Naive thymus-derived CD8-positive, alpha-beta T cell (primary cell): ENCODE data around the gene LCNL1. TPM values are rescaled to one million over a fixed set of nuclear protein-coding genes. Genes with fewer than 3 reads are reported as not detected.
A peak's percentile ranks its signal among the peaks of the same experiment; 100 is the strongest.

Experiments
- ATAC-seq, 2 donors: fragments of 150-1000 bp; cut with Tn5 transposase in 1 of 2; sonication (Bioruptor Pico), chemical (Tn5 transposase) in 1 of 2; 1 replicate in 1 of 2; 2 replicates in 1 of 2; pipeline ENCODE4 v1.10.0; 2021; ENCODE audit warnings: mild to moderate bottlenecking in 2 of 2, moderate library complexity in 2 of 2
- POLR2A ChIA-PET: fragments of 350-600 bp; sonication (Branson Sonifier 250); formaldehyde crosslinking; loops from one replicate; lab custom pipeline; 2021; ENCODE audit warnings: antibody characterized with exemption; lab: Charles Lee
- DNase-seq, 10 donors: peaks; one replicate each; pipeline versions ENCODE4 v3.0.0 to v3.0.0-alpha.2; 2020 to 2022
- H3K27ac Mint-ChIP-seq, 10 donors: one replicate each; pipeline ENCODE4 v1.8.0; 2020 to 2022; ENCODE audit warnings: mild to moderate bottlenecking in 10 of 10, mixed read lengths in 10 of 10, moderate library complexity in 4 of 10, inconsistent platforms in 1 of 10
- H3K27me3 Mint-ChIP-seq, 5 donors: one replicate each; pipeline ENCODE4 v1.8.0; 2021 to 2022; ENCODE audit warnings: mixed read lengths in 5 of 5
- H3K36me3 Mint-ChIP-seq, 3 donors: one replicate each; pipeline ENCODE4 v1.8.0; 2020 to 2022; ENCODE audit warnings: mixed read lengths in 3 of 3, mild to moderate bottlenecking in 2 of 3, inconsistent platforms in 1 of 3
- H3K4me1 Mint-ChIP-seq, 4 donors: one replicate each; pipeline ENCODE4 v1.8.0; 2021 to 2022; ENCODE audit warnings: mixed read lengths in 4 of 4
- H3K4me3 Mint-ChIP-seq, 10 donors: one replicate each; pipeline ENCODE4 v1.8.0; 2020 to 2022; ENCODE audit warnings: mild to moderate bottlenecking in 10 of 10, mixed read lengths in 10 of 10, moderate library complexity in 6 of 10, inconsistent platforms in 1 of 10
- H3K9me3 Mint-ChIP-seq, 9 donors: one replicate each; pipeline ENCODE4 v1.8.0; 2020 to 2022; ENCODE audit warnings: mixed read lengths in 9 of 9, mild to moderate bottlenecking in 3 of 9, inconsistent platforms in 1 of 9, moderate library complexity in 1 of 9
- polyA plus RNA-seq, 3 donors: library from polyadenylated mRNA; unstranded; fragments of 300-500 nt; fragmentation: Illumina TruSeq; gene quantifications; one replicate each; pipeline ENCODE4 v1.2.3, GENCODE V29; 2021
- total RNA-seq, 8 experiments: library from RNA in 2 of 8; stranded (reverse) in 2 of 8; gene quantifications; one replicate each; pipeline ENCODE4 v1.2.3 and lab custom pipeline; 2021 to 2026

The LCNL1 gene
- total and polyA plus RNA-seq, 5 experiments from 2014 or later = 0.44 to 0.74 TPM; not detected in 3

DNA sequence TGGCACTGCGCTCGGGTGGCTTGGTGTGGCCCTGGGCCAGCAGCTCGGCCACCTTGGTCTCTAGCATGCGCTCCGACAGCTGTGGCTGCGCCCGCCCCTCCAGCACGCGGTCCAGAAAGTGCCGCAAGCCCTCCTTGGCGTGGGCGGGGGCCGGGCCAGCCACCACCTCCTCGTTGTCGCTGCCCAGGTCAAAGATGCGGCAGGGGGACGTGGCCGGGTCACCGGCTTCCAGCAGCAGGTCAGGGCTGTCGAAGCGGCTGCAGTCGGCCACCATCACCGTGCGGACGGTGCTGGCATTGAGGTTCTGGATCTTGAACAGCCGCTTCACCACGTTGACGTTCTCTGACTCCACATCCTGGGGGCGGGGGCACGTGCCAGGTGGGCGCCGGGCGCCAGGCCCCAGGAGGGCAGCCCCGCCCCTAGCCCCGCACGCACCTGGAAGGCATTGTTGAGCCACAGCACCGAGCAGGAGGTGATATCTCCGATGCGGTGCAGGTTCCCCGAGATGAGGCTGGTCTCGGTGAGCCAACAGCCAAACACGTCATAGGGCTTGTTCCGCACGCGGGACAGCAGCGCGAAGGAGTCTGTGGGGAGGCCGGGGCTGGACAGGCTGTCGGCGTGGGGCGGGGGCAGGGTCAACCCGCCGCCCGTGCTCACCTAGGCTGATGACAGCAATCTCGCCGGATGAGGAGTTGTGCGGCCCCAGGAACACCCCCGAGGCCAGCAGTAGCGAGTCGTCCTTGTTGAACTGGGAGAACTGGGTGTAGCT is 40.5 kb upstream of the LCNL1 start:
- no peak overlapping the region for H3K27ac Mint-ChIP-seq
- ATAC-seq = no peak
- peak overlapping the region in 8 of 10 donors; percentile 39 to 74 (median 58) for H3K4me3 Mint-ChIP-seq
- POLR2A ChIA-PET = interaction anchor here (2.1 to 9.5 kb wide), 2 partner anchors 52 to 141 kb away, joined by 7 to 113 read pairs; partner anchors contain the start of genes CLIC3 and PAXX
- no peaks in the 10 kb centered on the region for H3K9me3 Mint-ChIP-seq
- H3K4me1 Mint-ChIP-seq = peaks cover 5 to 20% (median 9%) of the 10 kb centered on the region in 4 donors
- H3K27me3 Mint-ChIP-seq = no peaks in the 10 kb centered on the region
- peak in 1 of 10 donors; percentile 60 for DNase-seq
- H3K36me3 Mint-ChIP-seq = peaks cover 0 to 23% (median 2%) of the 10 kb centered on the region in 3 donors

- Mint-ChIP-seq H3K27me3 (no peaks in the 10 kb centered on the region), H3K36me3 (peaks cover 0 to 23% (median 2%) of the 10 kb centered on the region in 3 donors), H3K4me1 (peaks cover 5 to 20% (median 9%) of the 10 kb centered on the region in 4 donors), H3K27ac (no peak overlapping the region), H3K4me3 (peak overlapping the region in 6 of 10 donors; percentile 26 to 76 (median 55)), H3K9me3 (no peaks in the 10 kb centered on the region)
- DNase-seq (no peak), ATAC-seq (no peak)
- POLR2A ChIA-PET = interaction anchor here (1.2 to 9.5 kb wide), 4 partner anchors 52 to 298 kb away, joined by 3 to 113 read pairs (median 6); partner anchors contain the start of genes CLIC3, PAXX and TMEM141
These were observed 39.9 kb upstream of the LCNL1 start for GRCh38 chr9:136942881-136943230.

GRCh38 chr9:136943291-136944211 is 39.2 kb upstream of the LCNL1 start:
- DNase-seq = peak in 3 of 10 donors; percentile 20 to 64 (median 32)
- peak overlapping the region; percentile 72 to 89 (median 81) for H3K4me3 Mint-ChIP-seq
- ATAC-seq = peak in 1 of 2 donors; percentile 20
- H3K27me3 Mint-ChIP-seq = no peaks in the 10 kb centered on the region
- POLR2A ChIA-PET = interaction anchor here (0.7 to 9.5 kb wide), 14 partner anchors 51 to 405 kb away, joined by 3 to 113 read pairs (median 3); partner anchors contain the start of genes CLIC3, EDF1, PAXX and RABL6
- H3K9me3 Mint-ChIP-seq = no peaks in the 10 kb centered on the region
- peaks cover 5 to 25% (median 11%) of the 10 kb centered on the region in 4 donors for H3K4me1 Mint-ChIP-seq
- H3K27ac Mint-ChIP-seq = peak overlapping the region in 9 of 10 donors; percentile 22 to 87 (median 75)
- H3K36me3 Mint-ChIP-seq = peaks cover 0 to 20% (median 2%) of the 10 kb centered on the region in 3 donors

DNA sequence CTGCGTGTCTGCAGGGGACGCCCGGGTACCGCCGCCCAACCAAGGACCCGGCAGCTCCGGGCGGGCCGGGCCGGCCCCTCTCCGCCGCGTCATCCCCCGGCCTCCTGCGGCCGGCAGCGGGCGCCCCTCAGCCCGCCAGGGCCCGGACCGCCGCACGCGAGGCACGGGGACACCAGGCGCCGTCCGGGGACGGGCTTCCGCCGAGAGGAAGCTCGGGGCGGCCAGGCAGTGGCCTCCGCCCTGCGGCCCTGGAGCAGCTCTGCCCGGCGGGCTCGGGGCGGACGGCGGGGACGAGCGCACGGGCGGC is 38.6 kb upstream of the LCNL1 start:
- peaks cover 5 to 29% (median 14%) of the 10 kb centered on the region in 4 donors for H3K4me1 Mint-ChIP-seq
- DNase-seq (no peak), ATAC-seq (peak; percentile 35 to 58)
- H3K9me3 Mint-ChIP-seq = no peaks in the 10 kb centered on the region
- H3K36me3 Mint-ChIP-seq = peaks cover 0 to 19% (median 0%) of the 10 kb centered on the region in 3 donors
- peak overlapping the region in 1 of 10 donors; percentile 22 for H3K27ac Mint-ChIP-seq
- H3K4me3 Mint-ChIP-seq = peak overlapping the region in 6 of 10 donors; percentile 72 to 89 (median 81)
- POLR2A ChIA-PET = interaction anchor here (0.7 to 9.5 kb wide), 15 partner anchors 51 to 405 kb away, joined by 3 to 113 read pairs (median 3); partner anchors contain the start of genes CLIC3, EDF1, PAXX and RABL6
- H3K27me3 Mint-ChIP-seq = no peaks in the 10 kb centered on the region

DNA sequence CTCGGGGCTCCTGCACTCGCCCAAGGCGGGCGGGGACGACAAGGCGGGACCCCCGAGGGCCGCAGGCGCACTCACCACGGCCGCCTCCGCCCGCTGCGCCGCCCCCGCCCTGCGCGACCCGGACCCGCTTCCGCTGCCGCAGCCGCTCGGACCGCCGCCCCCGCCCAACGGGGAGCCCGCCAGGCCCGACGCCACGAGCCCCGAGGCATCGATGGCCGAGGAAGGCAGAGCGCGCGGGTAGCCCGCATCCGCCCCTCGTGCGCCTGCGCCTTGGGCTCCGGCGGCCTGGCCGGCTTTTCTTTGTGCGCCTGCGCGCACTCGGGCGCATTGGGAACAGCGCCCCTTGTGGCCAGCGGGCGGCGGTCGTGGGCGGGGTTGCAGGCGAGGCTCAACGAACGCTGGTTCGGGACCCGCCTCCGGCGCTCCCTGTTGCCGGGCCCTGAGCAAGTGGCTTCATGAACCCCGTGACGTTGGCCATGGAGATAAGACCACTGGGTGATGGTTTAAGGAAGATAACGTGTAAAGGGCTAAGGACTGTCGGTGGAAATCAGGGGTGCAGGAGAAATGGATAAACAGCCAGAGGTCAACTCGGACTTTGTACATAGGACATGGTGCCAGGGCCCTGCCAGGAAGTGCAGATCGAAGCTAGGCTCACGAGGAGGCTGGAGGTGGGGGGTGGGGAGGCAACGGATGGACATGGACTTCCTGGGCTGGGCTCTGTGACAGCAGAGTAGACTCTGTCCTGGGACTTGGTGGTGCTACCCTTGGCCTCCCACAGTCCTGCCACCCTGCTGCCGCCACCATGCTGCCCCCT is 38.1 kb upstream of the LCNL1 start, which contains the start of the genes C8G and FBXW5:
Gene C8G (plus strand): TSS at position 725 of the 814 bp plus-strand sequence. CDS start 78 bp downstream, at position 803.
Gene FBXW5 (minus strand): TSS at position 220 of the 814 bp plus-strand sequence. CDS start 655 bp downstream, outside the sequence.
- ATAC-seq = peak; percentile 77 to 87
- DNase-seq = peak; percentile 88 to 96 (median 94)
- H3K27me3 Mint-ChIP-seq = no peaks in the 10 kb centered on the region
- H3K27ac Mint-ChIP-seq = peak within 1 kb of the TSS in 9 of 10 donors; percentile 74 to 95 (median 77)
- POLR2A ChIA-PET = interaction anchor here (0.7 to 9.5 kb wide), 20 partner anchors 15 to 406 kb away, joined by 3 to 113 read pairs (median 4); partner anchors contain the start of genes ABCA2, CLIC3, EDF1 and PAXX
- no peaks in the 10 kb centered on the region for H3K9me3 Mint-ChIP-seq
- peaks cover 5 to 32% (median 14%) of the 10 kb centered on the region in 4 donors for H3K4me1 Mint-ChIP-seq
- peaks cover 0 to 14% (median 0%) of the 10 kb centered on the region in 3 donors for H3K36me3 Mint-ChIP-seq
- peak within 1 kb of the TSS; percentile 72 to 92 (median 82) for H3K4me3 Mint-ChIP-seq

DNA sequence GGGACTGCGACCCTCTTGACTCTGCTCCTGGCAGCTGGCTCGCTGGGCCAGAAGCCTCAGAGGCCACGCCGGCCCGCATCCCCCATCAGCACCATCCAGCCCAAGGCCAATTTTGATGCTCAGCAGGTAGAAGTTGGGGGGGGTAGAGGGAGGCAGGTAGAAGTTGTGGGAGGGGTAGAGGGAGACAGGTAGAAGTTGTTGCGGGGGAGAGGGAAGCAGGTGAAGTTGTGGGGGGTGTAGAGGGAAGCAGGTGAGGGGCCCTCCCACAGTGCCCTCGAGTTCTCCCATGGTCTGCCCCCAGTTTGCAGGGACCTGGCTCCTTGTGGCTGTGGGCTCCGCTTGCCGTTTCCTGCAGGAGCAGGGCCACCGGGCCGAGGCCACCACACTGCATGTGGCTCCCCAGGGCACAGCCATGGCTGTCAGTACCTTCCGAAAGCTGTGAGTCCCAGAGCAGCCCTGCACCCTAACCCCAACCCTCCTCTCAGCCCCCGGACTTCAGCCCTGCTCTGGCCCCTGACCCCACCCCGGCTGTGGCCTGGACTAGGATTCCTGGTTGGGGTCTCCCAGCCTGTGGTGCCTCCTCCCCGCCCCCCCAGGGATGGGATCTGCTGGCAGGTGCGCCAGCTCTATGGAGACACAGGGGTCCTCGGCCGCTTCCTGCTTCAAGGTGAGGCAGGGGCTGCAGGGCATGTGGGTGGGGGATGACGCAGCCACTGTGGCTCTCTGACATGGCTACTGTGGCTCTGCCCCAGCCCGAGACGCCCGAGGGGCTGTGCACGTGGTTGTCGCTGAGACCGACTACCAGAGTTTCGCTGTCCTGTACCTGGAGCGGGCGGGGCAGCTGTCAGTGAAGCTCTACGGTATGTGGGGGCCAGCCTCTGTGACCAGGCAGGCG is 37.2 kb upstream of the LCNL1 start:
- Mint-ChIP-seq H3K4me3 (no peak overlapping the region), H3K36me3 (peaks cover 0 to 13% (median 0%) of the 10 kb centered on the region in 3 donors), H3K27ac (peak overlapping the region in 3 of 10 donors; percentile 25 to 85 (median 48)), H3K4me1 (peaks cover 7 to 36% (median 21%) of the 10 kb centered on the region in 4 donors), H3K27me3 (no peaks in the 10 kb centered on the region), H3K9me3 (no peaks in the 10 kb centered on the region)
- ATAC-seq (no peak), DNase-seq (peak in 1 of 10 donors; percentile 63)
- POLR2A ChIA-PET = interaction anchor here (0.8 to 9.5 kb wide), 10 partner anchors 14 to 407 kb away, joined by 3 to 113 read pairs (median 4); partner anchors contain the start of genes ABCA2, AJM1, CLIC3 and PAXX

GRCh38 chr9:136946228-136947027 is 36.4 kb upstream of the LCNL1 start:
- POLR2A ChIA-PET = interaction anchor here (1.0 to 9.5 kb wide), 9 partner anchors 13 to 121 kb away, joined by 3 to 113 read pairs (median 6); partner anchors contain the start of genes ABCA2, AJM1, CLIC3 and PAXX
- no peak overlapping the region for H3K4me3 Mint-ChIP-seq
- ATAC-seq (no peak), DNase-seq (peak in 1 of 10 donors; percentile 51)
- no peak overlapping the region for H3K27ac Mint-ChIP-seq
- no peaks in the 10 kb centered on the region for H3K27me3 Mint-ChIP-seq
- H3K36me3 Mint-ChIP-seq = peaks cover 0 to 7% (median 0%) of the 10 kb centered on the region in 3 donors
- H3K4me1 Mint-ChIP-seq = peaks cover 7 to 34% (median 22%) of the 10 kb centered on the region in 4 donors
- H3K9me3 Mint-ChIP-seq = no peaks in the 10 kb centered on the region

GRCh38 chr9:136947028-136947891 is 35.5 kb upstream of the LCNL1 start:
- POLR2A ChIA-PET = interaction anchor here (0.5 to 9.5 kb wide), 10 partner anchors 13 to 140 kb away, joined by 3 to 113 read pairs (median 6); partner anchors contain the start of genes ABCA2, CLIC3, MAN1B1 and PAXX
- H3K4me1 Mint-ChIP-seq = peaks cover 7 to 31% (median 21%) of the 10 kb centered on the region in 4 donors
- DNase-seq (peak in 2 of 10 donors; percentile 4 to 62), ATAC-seq (no peak)
- peak overlapping the region in 2 of 10 donors; percentile 3 to 43 for H3K27ac Mint-ChIP-seq
- H3K4me3 Mint-ChIP-seq = peak overlapping the region in 3 of 10 donors; percentile 19 to 62 (median 26)
- no peaks in the 10 kb centered on the region for H3K36me3 Mint-ChIP-seq
- no peaks in the 10 kb centered on the region for H3K27me3 Mint-ChIP-seq
- no peaks in the 10 kb centered on the region for H3K9me3 Mint-ChIP-seq
